PC-3 (cell line): ENCODE results near the gene BMP5.

Source experiments
- CTCF ChIP-seq: fragments of 300-600 bp; sonication (generic); conservative IDR thresholded peaks from 2 replicates; pipeline ENCODE4 v1.5.1; 2017; ENCODE audit warnings: antibody characterized with exemption, low read depth, mild to moderate bottlenecking, low read length
- EZH2 ChIP-seq: fragments of 300-600 bp; sonication (generic); IDR thresholded peaks from one replicate; pipeline ENCODE4 v1.6.1; 2017; ENCODE audit warnings: antibody characterized with exemption, mild to moderate bottlenecking, low read length; ENCODE audit not compliant: unreplicated experiment
- EZH2phosphoT487 ChIP-seq: fragments of 300-600 bp; sonication (generic); IDR thresholded peaks from 2 replicates; pipeline ENCODE4 v1.6.1; 2018; ENCODE audit warnings: mild to moderate bottlenecking, antibody characterized with exemption, low read length, borderline replicate concordance

- TF ChIP-seq CTCF = no peak
- TF ChIP-seq EZH2 = no peak
- TF ChIP-seq EZH2phosphoT487 = no peak
These were observed 2.5 kb downstream of the BMP5 start for GRCh38 chr6:55872866-55873265.
